Ishikawa (cell line): ENCODE data around the gene LY6G5B.
A peak's percentile ranks its signal among the peaks of the same experiment; 100 is the strongest.

Experiments
- CEBPB ChIP-seq: IDR thresholded peaks from 2 replicates; pipeline ENCODE4 v1.6.1; 2012
- CREB1 ChIP-seq: IDR thresholded peaks from 2 replicates; pipeline ENCODE4 v1.6.1; 2012; ENCODE audit warnings: low read depth
- EGR1 ChIP-seq: IDR thresholded peaks from 2 replicates; pipeline ENCODE4 v1.6.1; 2012
- EP300 ChIP-seq: IDR thresholded peaks from 2 replicates; pipeline ENCODE4 v1.6.1; 2012; ENCODE audit warnings: borderline replicate concordance
- FOXM1 ChIP-seq: IDR thresholded peaks from 2 replicates; pipeline ENCODE4 v1.6.1; 2012; ENCODE audit warnings: low read depth, borderline replicate concordance
- MAX ChIP-seq: IDR thresholded peaks from 2 replicates; pipeline ENCODE4 v1.6.1; 2012
- NFIC ChIP-seq: IDR thresholded peaks from 2 replicates; pipeline ENCODE4 v1.6.1; 2012
- RAD21 ChIP-seq: IDR thresholded peaks from 2 replicates; pipeline ENCODE4 v1.6.1; 2012; ENCODE audit warnings: low read depth
- REST ChIP-seq: IDR thresholded peaks from 2 replicates; pipeline ENCODE4 v1.6.1; 2012; ENCODE audit warnings: low read depth, mild to moderate bottlenecking
- TAF1 ChIP-seq: IDR thresholded peaks from 2 replicates; pipeline ENCODE4 v1.6.1; 2012; ENCODE audit warnings: low read depth, mild to moderate bottlenecking
- TCF12 ChIP-seq: IDR thresholded peaks from 2 replicates; pipeline ENCODE4 v1.6.1; 2012; ENCODE audit warnings: low read depth
- TEAD4 ChIP-seq: IDR thresholded peaks from 2 replicates; pipeline ENCODE4 v1.6.1; 2012
- USF1 ChIP-seq: IDR thresholded peaks from 2 replicates; pipeline ENCODE4 v1.6.1; 2012
- YY1 ChIP-seq: IDR thresholded peaks from 2 replicates; pipeline ENCODE4 v1.6.1; 2012; ENCODE audit warnings: low read depth
- ZBTB7A ChIP-seq: IDR thresholded peaks from 2 replicates; pipeline ENCODE4 v1.6.1; 2012; ENCODE audit warnings: low read depth

The LY6G5B gene

GRCh38 chr6:31660381-31661261, 9.2 kb upstream of the LY6G5B start, which contains the start of gene C6orf47:
TSS of gene C6orf47 (minus strand) at chr6:31660778. CDS start at chr6:31659947, 831 bp downstream.
- TF ChIP-seq EGR1 (peak; percentile 78), EP300 (no peak), MAX (peak; percentile 49), CEBPB (peak; percentile 3; the same call in 1 of the 2 replicates), FOXM1 (no peak), TEAD4 (no peak), YY1 (no peak), TCF12 (peak; percentile 61), CREB1 (no peak), TAF1 (peak; percentile 84), ZBTB7A (peak; percentile 66; the same call in 1 of the 2 replicates)

GRCh38 chr6:31661262-31662123, 8.3 kb upstream of the LY6G5B start:
- TF ChIP-seq REST: no peak

- no peak for TF ChIP-seq FOXM1
- TF ChIP-seq NFIC: no peak
- no peak for TF ChIP-seq CEBPB
- TF ChIP-seq EP300: no peak
- no peak for TF ChIP-seq YY1
- TF ChIP-seq EGR1: no peak
- TF ChIP-seq RAD21: no peak
Measured at GRCh38 chr6:31662124-31662723, 7.6 kb upstream of the LY6G5B start.

GRCh38 chr6:31663126-31663960, 6.4 kb upstream of the LY6G5B start:
- TF ChIP-seq RAD21: no peak
- TF ChIP-seq TEAD4: no peak
- no peak for TF ChIP-seq TCF12
- TF ChIP-seq MAX: no peak
- no peak for TF ChIP-seq USF1
- no peak for TF ChIP-seq CREB1
- TF ChIP-seq CEBPB: no peak
- no peak for TF ChIP-seq FOXM1
- no peak for TF ChIP-seq ZBTB7A
- TF ChIP-seq EGR1: no peak
- TF ChIP-seq NFIC: no peak
- TF ChIP-seq YY1: no peak
- TF ChIP-seq EP300: no peak

GRCh38 chr6:31663961-31664789, 5.6 kb upstream of the LY6G5B start:
- TF ChIP-seq CREB1 (no peak), MAX (no peak), TEAD4 (no peak), RAD21 (no peak), ZBTB7A (no peak), YY1 (no peak), USF1 (no peak), REST (no peak), FOXM1 (no peak), TAF1 (no peak), EGR1 (no peak), CEBPB (no peak), TCF12 (no peak), NFIC (no peak), EP300 (no peak)
